ENCODE data around the gene GLT6D1.
"Not testable (repeated sequence)": the region's sequence is repeated elsewhere in the genome, so short reads cannot be mapped to it uniquely, and the experiment has no call there.

The GLT6D1 gene

GRCh38 chr9:135678236-135679017 is 39.1 kb upstream of the GLT6D1 start:
- TF ChIP-seq CTCF (conservative IDR thresholded peaks at IDR 0.05; ENCODE audit: low read depth, low read length), result no peak
- no peak for DNase-seq (ENCODE audit: low read depth)
- H3K4me3 ChIP-seq (ENCODE audit: low read depth, low read length), result no peak overlapping the region

GRCh38 chr9:135677641-135678168 is 38.4 kb upstream of the GLT6D1 start:
- no peak overlapping the region for H3K4me3 ChIP-seq (ENCODE audit: low read depth, low read length)
- TF ChIP-seq CTCF (conservative IDR thresholded peaks at IDR 0.05; ENCODE audit: low read depth, low read length), result no peak
- DNase-seq (ENCODE audit: low read depth), result no peak

- no peak overlapping the region for H3K4me3 ChIP-seq (ENCODE audit: low read depth, low read length)
- no peak for DNase-seq (ENCODE audit: low read depth)
- TF ChIP-seq CTCF (conservative IDR thresholded peaks at IDR 0.05; ENCODE audit: low read depth, low read length), result no peak
Measured at GRCh38 chr9:135676891-135677290, 37.6 kb upstream of the GLT6D1 start.

GRCh38 chr9:135674977-135675376 is 35.6 kb upstream of the GLT6D1 start:
- no peak overlapping the region for H3K4me3 ChIP-seq (ENCODE audit: low read depth, low read length)
- no peak for DNase-seq (ENCODE audit: low read depth)
- TF ChIP-seq CTCF (conservative IDR thresholded peaks at IDR 0.05; ENCODE audit: low read depth, low read length), result no peak

GRCh38 chr9:135673941-135674340 is 34.6 kb upstream of the GLT6D1 start:
- no peak for TF ChIP-seq CTCF (conservative IDR thresholded peaks at IDR 0.05; ENCODE audit: low read depth, low read length)
- H3K4me3 ChIP-seq (ENCODE audit: low read depth, low read length), result no peak overlapping the region
- DNase-seq (ENCODE audit: low read depth), result no peak

GRCh38 chr9:135672786-135673185 is 33.4 kb upstream of the GLT6D1 start:
- DNase-seq (ENCODE audit: low read depth); H3K4me3 ChIP-seq (ENCODE audit: low read depth, low read length): not testable (repeated sequence)

- H3K4me3 ChIP-seq (ENCODE audit: low read depth, low read length), result no peak overlapping the region
- no peak for DNase-seq (ENCODE audit: low read depth)
- no peak for TF ChIP-seq CTCF (conservative IDR thresholded peaks at IDR 0.05; ENCODE audit: low read depth, low read length)
Measured at GRCh38 chr9:135671591-135672041, 32.3 kb upstream of the GLT6D1 start.

Data from choroid plexus epithelial cell (primary cell).